TTC549 (cell line): Measurements from ENCODE around the gene KCNIP2.

Experiments
- FAIRE-seq: peaks from 2 replicates; lab custom pipeline; 2012; peaks lifted over from hg19 to GRCh38; lab: Jason Lieb, UNC

The KCNIP2 gene

DNA sequence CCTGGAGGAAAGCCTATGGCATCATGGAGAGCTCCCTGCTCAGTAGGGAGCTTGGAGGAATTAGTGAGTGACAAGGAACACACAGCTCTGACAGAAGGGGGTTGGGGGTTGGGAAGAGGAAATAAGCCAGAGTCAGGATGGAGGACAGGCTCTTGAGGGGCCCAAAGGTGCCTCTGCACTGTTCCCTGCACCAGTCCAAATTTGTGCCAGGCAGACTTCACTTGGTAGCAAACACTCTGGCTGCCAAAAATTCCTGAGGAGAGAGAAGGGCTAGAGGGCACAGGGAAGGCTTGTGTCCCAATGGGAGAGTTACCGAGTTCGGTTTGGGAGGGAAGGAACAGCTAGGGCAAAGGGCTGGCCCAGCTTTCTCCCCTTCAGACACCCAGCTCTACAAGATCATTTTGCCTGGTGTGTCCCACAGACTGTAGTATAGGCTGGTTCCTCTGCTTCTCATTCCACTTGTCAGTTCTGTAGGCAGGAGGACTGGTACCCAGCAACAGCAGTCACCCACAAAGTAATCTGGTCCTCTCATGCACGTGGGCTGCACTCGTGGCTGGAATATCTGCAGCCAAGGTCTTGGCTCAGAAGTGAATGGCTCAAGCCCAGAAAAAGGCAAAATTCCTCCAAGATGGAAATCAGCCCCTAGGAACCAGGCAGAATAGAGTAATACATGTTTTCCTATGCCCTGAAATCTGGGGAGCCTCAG lies 8.0 kb upstream of the KCNIP2 start:
- FAIRE-seq = no peak

DNA sequence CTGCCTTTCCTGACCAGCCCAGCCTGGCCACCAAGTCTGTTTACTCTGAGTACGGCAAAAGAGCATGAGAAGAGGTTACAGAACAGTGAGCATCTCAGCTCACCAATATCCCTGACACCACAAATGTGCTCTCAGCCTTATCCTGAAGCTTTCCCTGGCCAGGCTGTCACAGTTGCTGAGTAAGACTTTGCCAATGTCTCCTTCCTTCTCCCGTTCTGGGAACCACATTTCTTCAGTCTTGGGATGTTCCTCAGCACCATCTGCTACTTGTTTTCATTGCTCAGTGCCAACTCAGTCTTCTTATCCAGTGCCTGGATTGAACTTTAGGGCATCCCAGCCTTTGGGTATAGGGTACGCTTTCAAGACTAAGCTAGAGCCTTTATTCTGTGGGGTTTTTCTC lies 7.1 kb upstream of the KCNIP2 start:
- FAIRE-seq = no peak

DNA sequence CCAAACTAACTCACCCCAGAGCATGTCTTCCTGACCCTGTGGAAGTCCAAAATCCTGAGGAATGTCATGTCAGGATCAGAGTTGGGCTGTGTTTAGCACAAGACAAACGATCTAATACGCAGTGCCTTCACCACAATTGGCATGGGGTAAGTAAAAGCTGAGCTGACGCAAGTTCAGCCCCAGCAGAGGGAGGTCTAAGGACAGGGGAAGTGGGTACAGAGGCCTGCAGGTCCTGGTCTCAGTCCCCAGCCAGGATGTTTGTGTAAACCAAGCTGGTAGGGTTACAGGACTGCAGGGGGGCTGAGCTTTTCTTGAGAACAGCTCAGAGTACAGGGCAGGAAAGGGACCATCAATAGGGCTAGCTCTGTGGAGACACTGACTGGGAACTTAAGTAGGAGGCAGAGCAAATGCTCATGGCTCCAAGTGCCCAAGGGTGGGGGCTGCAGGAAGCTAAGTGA lies 5.3 kb upstream of the KCNIP2 start:
- no peak for FAIRE-seq

DNA sequence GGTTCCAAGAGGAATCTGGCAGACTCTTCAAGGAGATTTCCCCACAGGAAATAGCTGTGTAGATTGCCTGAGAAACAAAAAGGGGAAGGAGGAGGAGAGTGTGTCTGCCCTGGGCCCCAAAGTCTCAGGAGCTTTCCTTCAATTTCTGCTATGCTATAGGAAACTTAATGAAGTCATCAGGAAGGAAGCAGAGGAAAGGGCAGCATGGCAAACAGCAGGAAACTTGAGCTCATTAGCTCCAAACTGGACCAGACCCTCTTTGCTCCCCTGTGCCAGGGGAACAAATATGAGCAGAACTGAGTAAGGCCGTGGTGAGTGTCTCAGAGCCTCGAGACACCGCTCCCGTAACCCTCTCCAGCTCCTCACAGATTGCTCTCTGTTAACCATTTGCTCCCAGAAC lies 4.8 kb upstream of the KCNIP2 start:
- no peak for FAIRE-seq

DNA sequence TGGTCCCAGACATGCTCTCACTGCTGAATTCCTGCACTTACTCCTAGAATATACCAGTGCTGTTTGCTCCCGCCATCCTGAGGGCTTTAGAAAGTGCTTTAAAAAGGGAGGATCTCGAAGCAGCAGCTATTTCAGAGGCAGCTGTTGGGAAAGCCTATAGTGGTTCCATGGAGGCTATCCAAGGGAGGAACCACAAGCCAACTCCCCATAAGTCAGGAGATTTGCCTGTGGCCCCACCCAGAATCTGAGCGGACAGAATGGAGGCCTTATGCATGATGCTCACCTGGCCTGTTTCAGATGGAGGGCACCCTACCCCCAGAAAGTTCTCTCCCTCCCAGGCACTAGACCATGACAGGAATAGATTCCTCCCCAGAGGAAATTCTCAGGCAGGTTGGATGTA lies 2.3 kb upstream of the KCNIP2 start:
- no peak for FAIRE-seq

DNA sequence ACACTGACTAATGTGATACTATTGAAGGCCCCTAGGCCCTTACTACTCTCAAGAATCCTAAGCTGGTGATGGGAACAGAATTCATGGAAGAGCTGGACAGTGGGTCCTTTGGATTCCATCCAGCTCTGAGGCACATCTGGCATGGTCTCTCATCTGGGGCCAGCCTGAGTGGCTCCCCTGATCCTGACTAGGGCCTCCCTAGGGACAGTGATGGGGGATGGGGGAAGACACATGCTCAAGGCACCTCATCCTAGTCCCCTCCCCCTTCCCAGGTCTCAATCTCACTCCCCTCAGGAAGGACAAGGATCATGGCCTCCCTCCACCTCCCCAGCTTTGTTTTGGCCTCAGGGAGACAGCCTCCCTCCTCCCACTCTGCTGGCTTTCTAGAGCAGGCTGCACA lies 1.8 kb downstream of the KCNIP2 start:
- no peak for FAIRE-seq

DNA sequence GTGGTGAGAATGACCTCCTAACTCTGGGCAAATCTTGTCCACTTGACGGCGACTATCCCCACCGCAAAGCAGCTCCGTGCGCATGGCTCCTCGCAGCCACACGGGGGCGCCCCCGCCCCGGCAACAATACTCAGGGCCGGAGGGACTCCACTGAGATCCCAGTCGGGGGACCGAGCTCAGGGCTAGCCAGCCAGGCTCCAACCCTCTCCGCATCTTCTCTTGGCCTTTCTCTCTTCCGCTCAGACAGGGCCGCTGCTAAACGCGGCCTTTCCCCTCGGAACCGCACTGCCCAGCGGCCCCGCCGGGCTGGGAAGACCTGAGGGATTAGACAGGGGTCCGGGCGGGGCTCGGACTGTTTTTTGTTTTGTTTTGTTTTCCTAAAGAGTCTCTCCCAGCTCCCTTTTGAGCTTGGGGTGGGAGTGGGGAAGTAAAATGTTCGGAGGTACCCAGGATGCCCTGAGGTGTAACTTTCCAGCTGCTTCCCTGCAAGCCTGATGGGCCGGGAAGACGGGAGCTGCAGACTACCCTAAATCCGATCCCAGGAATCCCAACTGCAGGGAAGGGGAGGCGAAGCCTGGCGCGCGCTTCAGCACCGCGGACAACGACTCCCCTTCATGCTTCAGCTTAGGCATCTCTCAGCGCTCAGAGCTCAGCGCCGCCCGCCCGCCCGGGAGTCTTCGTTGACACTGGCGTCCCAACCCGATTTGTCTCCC lies 2.7 kb downstream of the KCNIP2 start:
- no peak for FAIRE-seq

DNA sequence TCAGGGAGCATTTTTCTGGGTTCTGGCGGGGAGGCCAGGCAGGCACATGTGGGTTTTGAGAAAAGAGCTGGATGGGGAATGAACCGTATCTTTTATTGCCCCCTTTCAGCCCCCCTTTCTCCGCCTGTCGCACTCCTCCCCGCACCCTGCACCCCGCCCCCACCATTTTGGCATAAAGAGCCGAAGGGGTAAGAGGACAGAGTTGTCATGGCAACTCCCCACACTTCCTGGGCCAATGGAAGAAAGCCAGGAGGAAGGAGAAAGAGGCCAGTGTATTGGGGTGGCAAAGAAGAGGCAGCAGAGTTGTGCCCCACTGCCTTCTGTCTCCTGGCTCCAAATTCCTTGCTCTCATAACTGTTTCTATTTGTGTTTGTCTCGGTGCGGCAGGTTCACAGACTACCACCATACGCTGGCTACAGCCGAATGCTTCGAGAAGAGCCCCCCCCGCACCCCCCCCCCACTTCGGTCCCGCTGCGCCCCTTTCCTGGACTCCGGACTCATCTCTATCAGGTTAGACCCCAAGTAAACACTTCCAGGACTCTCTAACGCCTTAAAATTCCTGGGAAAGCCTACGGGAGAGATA lies 3.4 kb downstream of the KCNIP2 start:
- no peak for FAIRE-seq

DNA sequence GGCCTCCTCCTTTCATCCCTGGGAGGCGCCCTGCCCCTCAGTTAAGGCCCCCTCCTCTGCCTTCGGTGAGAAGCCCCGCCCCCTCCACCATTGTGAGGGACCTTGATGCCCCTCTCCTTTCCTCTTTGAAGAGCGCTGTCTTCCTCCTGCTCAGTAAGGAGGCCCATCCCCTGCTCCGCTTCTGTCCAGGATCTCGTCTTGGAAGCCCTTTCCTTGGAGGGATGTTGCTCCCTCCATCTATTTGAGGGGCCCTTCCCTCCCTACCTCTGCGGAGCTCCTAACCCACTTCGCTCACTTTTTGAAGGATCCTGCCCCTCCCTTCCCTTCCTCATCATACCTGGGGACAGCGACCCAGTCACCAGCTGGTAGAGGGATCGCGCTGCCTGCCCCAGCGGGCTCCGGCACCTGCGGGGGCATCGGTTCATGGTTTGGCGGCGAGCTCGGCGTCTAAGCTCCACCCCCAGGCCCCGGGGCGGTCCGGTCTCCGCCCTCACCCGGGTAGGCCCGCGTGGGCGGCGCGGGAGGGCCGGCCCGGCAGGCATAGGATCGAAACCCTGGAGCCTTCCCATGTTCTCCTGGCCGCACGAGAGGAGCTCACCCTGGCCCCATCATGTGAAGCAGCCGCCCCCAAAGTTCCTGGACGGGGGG lies 4.1 kb downstream of the KCNIP2 start:
- no peak for FAIRE-seq

DNA sequence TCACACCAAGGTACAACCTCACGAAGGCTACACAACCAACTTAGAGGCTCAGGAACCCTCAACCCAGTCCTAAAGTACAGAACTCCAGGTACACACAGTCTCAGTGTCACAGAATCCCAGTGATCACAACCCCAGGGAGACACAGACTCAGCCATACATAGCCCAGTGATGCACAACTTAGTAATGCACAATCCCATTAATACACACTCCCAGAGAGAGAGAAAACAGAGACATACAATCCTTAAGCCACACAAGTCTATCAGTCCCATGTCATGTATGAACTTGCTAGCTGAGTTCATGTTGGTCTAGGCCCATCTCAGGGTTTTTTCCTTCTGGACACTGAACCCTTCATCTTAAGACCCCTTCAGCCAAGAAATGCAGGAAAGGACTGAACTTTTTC lies 4.6 kb downstream of the KCNIP2 start:
- no peak for FAIRE-seq

DNA sequence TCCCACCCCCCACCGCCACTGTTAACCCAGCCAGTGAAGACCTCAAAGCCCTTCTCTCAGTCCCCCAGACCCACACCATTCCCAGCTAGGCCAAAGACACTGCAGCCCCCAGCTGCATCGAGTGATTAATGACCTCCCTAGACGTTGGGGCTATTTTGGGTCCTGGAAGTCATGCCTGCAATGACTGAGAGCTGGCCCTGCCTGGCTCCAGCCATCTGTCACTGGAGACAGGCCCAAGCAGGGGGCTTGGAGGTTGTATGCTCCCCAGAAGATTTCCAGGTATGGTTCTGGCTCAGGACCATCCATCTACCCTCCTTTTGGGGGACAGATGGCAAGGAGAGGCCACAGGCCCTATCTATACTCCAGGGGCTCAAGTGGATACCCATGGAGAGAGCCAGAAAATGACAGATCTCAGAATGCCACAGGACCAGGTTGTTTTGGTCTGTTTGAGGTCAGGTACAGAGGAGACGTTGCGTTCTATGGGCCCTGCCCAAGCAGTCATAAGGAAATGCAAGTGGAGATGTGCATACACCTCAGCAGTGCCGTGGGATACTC lies 5.1 kb downstream of the KCNIP2 start:
- no peak for FAIRE-seq

DNA sequence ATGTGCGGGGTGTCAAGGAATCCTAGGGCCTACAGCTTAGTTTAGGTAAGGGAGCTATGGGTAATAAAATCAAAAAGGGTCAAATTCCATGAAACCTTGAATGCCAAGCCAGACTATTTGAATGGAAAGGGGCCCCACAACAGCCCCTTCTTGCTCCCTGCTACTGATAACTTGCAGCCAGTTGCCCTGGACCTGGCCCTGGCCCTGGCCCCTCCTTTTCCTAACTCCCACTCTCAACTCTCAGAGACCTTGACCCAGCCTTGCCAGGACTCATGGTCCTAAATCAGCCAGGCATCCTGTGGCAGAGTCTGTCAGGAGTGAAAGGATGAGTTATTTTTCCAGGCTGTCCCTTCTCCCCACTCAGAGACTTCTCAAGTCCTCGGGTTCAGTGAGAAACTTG lies 5.9 kb downstream of the KCNIP2 start:
- FAIRE-seq = no peak

DNA sequence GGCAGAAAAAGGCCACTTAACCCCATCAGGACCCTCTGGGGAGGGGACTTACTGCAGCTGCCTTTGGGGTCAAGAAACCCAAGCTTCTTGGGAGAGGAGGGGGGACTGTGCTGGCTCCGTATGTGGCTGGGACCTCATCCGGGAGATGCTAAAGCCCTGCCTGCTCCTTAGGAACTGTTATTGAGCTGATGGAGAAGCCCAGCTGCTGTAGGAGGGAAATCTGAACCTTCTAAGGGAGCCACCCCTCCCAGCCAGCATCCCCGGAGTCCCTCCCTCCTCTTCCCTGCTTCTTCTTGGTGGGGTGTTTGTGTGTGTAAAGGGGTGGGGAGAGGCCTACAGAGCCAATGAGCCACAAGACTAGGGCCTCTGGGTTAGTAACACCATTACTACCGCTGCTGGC lies 8.2 kb downstream of the KCNIP2 start:
- no peak for FAIRE-seq

DNA sequence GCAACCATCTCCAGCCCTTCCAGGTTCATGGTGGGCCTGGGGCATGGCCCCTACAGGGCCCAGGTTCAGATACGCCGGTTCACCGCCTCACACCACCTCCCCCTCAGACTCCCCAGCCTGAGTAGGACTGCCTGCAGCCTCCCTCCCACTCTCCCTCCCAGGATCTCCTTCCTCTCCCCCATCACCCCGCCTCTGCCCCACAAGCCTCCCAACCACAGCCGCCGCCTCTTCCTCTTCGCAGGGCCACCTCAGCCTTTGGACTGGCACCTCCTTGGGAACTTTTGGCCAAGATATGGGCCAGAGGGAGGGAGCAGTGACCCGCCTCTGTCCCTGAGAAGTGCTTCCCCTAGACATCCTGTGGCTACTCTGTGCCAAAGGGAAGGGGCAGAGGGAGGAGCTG lies 9.3 kb downstream of the KCNIP2 start:
- FAIRE-seq = no peak

DNA sequence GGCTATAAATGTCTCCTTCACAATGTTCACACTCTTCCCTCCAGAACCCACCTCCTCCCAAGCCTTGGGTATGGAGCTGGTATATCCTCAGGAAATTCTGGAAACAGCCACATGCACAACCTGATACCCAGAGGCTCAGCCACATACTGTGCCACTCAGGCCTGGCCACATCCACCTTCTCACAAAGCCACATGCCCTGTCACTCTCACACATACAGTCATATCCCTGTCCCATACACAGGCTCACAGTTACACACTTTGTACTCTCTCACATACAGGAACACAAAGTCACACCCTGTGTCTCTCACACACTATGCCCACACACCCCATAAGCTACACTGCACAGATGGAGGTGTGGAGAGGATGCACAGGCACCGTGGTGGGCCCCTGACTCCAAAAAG lies 10.1 kb downstream of the KCNIP2 start:
- no peak for FAIRE-seq

DNA sequence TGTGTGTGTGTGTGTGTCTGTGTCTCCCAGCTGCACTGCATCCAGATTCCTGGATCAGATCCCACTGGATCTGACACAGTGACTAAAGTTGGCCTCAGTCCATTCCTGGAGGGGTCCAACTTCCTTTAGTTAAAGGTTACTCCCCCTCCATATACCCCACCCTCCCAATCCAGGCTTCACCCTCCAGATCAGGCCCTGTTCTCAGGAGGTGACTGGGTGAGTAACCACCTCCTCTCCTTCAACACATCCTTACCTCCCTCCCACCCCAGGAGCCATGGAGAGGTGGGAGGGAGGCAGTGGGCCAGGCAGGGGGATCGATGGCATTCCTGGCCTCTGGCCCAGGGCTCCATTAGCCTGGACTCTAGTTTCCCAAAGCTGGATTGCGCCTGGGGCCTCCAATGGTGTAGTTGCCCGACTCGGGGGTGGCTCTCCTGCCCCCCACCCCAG lies 11.3 kb downstream of the KCNIP2 start:
- FAIRE-seq = no peak

DNA sequence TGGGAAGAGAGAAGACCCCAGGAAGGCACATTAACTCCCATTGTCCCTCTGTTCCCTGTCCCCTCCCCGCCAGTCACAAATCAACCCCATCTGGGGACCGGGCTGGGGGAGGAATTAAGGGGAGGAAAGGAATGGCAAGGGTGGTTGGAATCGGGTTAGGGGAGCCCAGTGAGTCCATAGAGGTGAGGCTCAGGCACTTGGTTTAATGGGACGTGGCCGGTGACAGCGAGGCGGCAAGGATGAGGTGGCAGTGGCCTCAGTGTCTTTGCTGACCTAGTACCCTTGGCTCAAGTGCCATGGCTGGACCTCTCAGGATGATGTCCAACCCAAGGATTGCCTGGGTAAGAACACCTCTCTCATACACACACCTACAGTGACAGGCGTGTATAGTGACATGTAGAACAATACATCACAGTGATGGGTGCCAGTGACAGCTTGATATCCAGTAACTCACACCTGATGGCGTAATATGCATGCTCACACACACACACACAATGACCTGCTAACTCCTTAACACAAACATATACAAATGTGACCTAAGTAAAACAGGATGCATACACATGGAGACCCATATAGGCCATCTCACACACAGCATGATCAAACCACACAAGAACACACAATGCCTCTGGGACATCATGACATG lies 12.3 kb downstream of the KCNIP2 start:
- FAIRE-seq = no peak

DNA sequence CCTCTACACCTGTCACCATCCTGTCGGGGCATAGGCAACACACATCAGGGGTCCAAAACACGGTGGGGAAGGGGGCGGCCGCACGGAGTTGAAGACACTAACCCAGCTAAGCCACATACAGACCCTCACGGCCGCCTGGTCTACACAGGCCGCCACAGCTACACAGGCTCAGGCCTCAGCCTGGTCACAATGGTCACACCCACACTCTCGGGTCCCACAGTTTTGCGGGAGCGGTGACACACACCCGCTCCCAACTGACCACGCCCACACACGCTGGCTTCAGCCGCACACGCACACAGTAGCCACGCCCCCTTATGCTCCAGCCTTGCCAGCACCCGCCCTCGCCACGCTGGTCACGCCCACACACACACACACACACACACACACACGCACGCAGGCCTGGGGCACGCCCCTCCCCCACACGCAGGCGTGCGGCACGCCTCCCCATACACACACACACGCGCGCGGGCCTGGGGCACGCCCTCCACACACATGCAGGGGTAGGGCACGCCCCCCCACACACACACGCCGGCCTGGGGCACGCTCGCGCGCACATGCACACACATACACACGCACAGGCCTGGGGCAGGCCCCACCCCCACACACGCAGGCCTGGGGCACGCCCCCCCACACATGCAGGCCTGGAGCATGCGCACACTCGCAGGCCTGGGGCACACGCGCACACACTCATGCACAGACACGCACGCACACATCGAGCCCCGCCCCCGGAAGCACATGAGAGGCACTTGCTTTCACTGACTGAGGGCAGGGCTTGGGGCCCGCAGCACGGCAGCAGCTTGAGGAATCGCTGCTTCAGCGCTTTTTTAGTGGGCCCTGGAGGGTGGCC lies 13.1 kb downstream of the KCNIP2 start:
- FAIRE-seq = no peak

DNA sequence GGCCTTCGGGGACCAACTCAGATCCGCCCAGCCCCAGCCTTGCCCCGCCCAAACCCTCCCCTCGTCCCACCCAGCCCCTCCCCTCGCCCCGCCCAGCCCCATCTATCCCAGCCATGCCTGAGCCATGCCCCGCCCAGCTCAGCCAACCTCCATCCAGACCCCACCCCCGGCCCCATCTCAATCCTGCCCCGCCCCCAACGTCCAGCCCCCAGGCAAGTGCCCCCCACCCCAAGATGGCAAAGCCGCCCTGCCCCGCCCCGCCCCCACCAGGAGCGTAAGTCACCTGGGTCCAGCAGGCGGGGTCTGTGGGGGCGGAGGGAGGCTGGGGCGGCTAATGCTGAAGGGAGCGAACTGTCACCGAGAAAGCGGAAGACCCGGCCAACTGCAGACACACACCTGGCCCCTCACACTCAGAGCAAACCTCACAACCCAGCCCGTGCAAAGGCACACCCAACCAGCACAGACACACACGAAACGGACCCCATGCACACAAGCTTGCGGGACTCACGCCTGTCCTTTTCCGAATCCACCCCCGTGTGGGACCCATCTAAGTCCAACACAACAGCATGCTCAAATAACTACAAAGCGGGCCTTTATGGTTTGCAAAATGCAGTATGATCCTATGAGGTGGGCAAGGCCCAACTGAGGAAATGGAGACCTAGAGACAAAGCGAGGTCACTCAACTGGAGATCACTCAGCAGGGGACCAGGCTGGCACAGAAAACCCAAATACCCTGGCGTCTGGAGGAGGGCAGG lies 13.9 kb downstream of the KCNIP2 start:
- no peak for FAIRE-seq

DNA sequence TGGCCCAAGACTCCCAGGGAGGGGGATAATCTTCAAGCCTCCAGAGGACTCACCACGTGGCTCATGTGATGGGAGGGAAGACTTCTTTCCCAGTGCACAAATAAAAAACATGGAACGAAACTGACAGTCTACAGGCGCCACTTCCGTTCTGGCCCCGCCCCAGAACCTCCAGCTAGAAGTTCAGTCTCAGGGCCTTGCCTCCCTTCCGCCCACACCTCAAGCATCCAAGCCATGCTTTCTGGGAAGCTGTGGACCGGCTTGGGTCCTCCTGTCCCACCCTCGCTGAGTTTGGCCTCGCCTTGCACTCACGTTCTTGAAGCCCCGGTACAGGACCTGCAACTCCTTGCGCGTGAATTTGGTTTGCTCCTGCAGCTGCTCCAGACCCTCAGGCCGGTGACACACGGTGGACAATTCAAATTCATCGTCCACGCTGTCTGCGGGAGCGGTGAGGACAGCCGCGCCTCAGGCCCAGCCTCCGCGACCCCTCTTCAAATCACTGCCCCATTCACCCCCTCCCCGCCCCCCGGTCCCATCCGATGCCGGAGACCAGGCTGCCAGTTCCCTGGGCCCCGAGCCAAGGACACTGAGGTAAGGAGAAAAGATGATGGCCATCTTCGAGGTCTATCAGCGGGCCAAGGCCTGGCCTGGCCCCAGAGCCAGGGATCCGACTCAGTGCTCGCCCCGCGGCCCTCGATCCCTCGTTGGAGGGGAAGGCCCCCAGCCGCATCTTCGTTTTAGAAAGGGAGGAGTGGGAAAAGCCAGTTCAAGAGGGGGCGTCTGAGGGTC lies 14.6 kb downstream of the KCNIP2 start:
- no peak for FAIRE-seq
